ENCODE data around the gene C19orf73.

- no peak for TF ChIP-seq CTCF (IDR thresholded peaks at IDR 0.05)
- TF ChIP-seq POLR2A (IDR thresholded peaks at IDR 0.05): no peak
Measured at GRCh38 chr19:49103331-49104085, 15.4 kb downstream of the C19orf73 start.
